Neural cell (in vitro differentiated cells): ENCODE data around the gene GTF3C2. TPM values are rescaled to one million over a fixed set of nuclear protein-coding genes. Genes with fewer than 3 reads are reported as not detected.

ENCODE experiments used
- H2AFZ ChIP-seq: fragments of 200-600, 300-800 bp; sonication (generic), shearing (Covaris generic); 2 replicates; pipeline ENCODE4 v1.6.0; 2014; ENCODE audit warnings: low read depth, mild to moderate bottlenecking, antibody characterized with exemption, low read length, moderate library complexity
- H3F3A ChIP-seq: fragments of 200-600 bp; shearing (Covaris generic); 2 replicates; pipeline ENCODE4 v1.6.1; 2016; ENCODE audit warnings: mild to moderate bottlenecking, moderate library complexity, mixed read lengths, antibody characterized with exemption, low read length; ENCODE audit not compliant: insufficient read depth, poor library complexity, severe bottlenecking
- H3K27ac ChIP-seq: fragments of 200-600, 300-800 bp; sonication (generic), shearing (Covaris generic); 2 replicates; pipeline ENCODE4 v1.5.1; 2014; ENCODE audit warnings: mild to moderate bottlenecking, low read length, moderate library complexity
- H3K27me3 ChIP-seq: fragments of 300-800, 200-600 bp; sonication (generic), shearing (Covaris generic); 2 replicates; pipeline ENCODE4 v1.6.0; 2014; ENCODE audit warnings: mild to moderate bottlenecking, low read depth, low read length, moderate library complexity; ENCODE audit not compliant: insufficient read depth
- H3K36me3 ChIP-seq: fragments of 300-800, 200-600 bp; sonication (generic), shearing (Covaris generic); 2 replicates; pipeline ENCODE4 v1.5.1; 2014; ENCODE audit warnings: mild to moderate bottlenecking, antibody characterized with exemption, low read length, moderate library complexity; ENCODE audit not compliant: insufficient read depth
- H3K4me2 ChIP-seq: fragments of 300-800, 200-600 bp; sonication (generic), shearing (Covaris generic); 2 replicates; pipeline ENCODE4 v1.6.0; 2014; ENCODE audit warnings: mild to moderate bottlenecking, low read length
- H3K4me3 ChIP-seq: fragments of 300-800, 200-600 bp; sonication (generic), shearing (Covaris generic); 2 replicates; pipeline ENCODE4 v1.5.1; 2014; ENCODE audit warnings: mild to moderate bottlenecking, low read length, moderate library complexity
- H3K79me2 ChIP-seq: fragments of 200-600 bp; shearing (Covaris generic); replicated peaks from 2 replicates; pipeline ENCODE4 v1.6.0; 2014; ENCODE audit warnings: mild to moderate bottlenecking, low read length, moderate library complexity; ENCODE audit not compliant: insufficient read depth
- H3K9ac ChIP-seq: fragments of 300-800, 200-600 bp; sonication (generic), shearing (Covaris generic); 2 replicates; pipeline ENCODE4 v1.6.1; 2016; ENCODE audit warnings: mild to moderate bottlenecking, low read length, mixed read lengths
- H3K9me2 ChIP-seq: fragments of 200-600 bp; shearing (Covaris generic); 2 replicates; pipeline ENCODE4 v1.6.1; 2016; ENCODE audit warnings: mild to moderate bottlenecking, low read length, mixed read lengths; ENCODE audit not compliant: insufficient read depth
- H3K9me3 ChIP-seq: fragments of 200-600, 300-800 bp; sonication (generic), shearing (Covaris generic); 2 replicates; pipeline ENCODE4 v1.6.1; 2016; ENCODE audit warnings: mild to moderate bottlenecking, mixed run types, low read length, moderate library complexity, mixed read lengths
- H4K20me1 ChIP-seq: fragments of 200-600 bp; shearing (Covaris generic); 2 replicates; pipeline ENCODE4 v1.6.1; 2016; ENCODE audit warnings: mild to moderate bottlenecking, mixed run types; ENCODE audit not compliant: insufficient read depth
- CTCF ChIP-seq: fragments of 450-650 bp; IDR thresholded peaks from 2 replicates; pipeline ENCODE4 v1.5.1; 2014; ENCODE audit warnings: antibody characterized with exemption, mild to moderate bottlenecking, moderate library complexity; ENCODE audit not compliant: poor library complexity, severe bottlenecking
- EP300 ChIP-seq: fragments of 450-650 bp; conservative IDR thresholded peaks from 2 replicates; pipeline ENCODE4 v1.6.1; 2014; ENCODE audit warnings: antibody characterized with exemption, mild to moderate bottlenecking, moderate library complexity; ENCODE audit not compliant: poor library complexity, severe bottlenecking
- EZH2 ChIP-seq: fragments of 200-600, 300-800 bp; shearing (Covaris generic), sonication (generic); IDR thresholded peaks from 2 replicates; pipeline ENCODE4 v1.6.1; 2014; ENCODE audit warnings: antibody characterized with exemption, low read length, borderline replicate concordance, mild to moderate bottlenecking; ENCODE audit not compliant: insufficient read depth, poor library complexity, severe bottlenecking
- MXI1 ChIP-seq: fragments of 450-650 bp; conservative IDR thresholded peaks from 2 replicates; pipeline ENCODE4 v1.6.1; 2014; ENCODE audit warnings: antibody characterized with exemption, mild to moderate bottlenecking; ENCODE audit not compliant: poor library complexity, severe bottlenecking
- POLR2AphosphoS5 ChIP-seq: IDR thresholded peaks from 2 replicates; pipeline ENCODE4 v1.6.1; 2012
- RAD21 ChIP-seq: fragments of 450-650 bp; conservative IDR thresholded peaks from 2 replicates; pipeline ENCODE4 v1.6.1; 2014; ENCODE audit warnings: antibody characterized with exemption, mild to moderate bottlenecking, moderate library complexity
- REST ChIP-seq: IDR thresholded peaks from 2 replicates; pipeline ENCODE4 v1.6.1; 2012; ENCODE audit warnings: borderline replicate concordance
- SMC3 ChIP-seq: fragments of 450-650 bp; conservative IDR thresholded peaks from 2 replicates; pipeline ENCODE4 v1.6.1; 2014; ENCODE audit warnings: antibody characterized with exemption, mild to moderate bottlenecking, moderate library complexity; ENCODE audit not compliant: poor library complexity
- TAF1 ChIP-seq: IDR thresholded peaks from 2 replicates; pipeline ENCODE4 v1.6.1; 2012; ENCODE audit warnings: low read depth
- polyA plus RNA-seq: library from polyadenylated mRNA; depleted of rRNA; stranded (reverse); fragments of >200 nt; gene quantifications from 2 replicates; pipeline ENCODE4 v1.2.3, GENCODE V29; 2014

The GTF3C2 gene
- polyA plus RNA-seq, 1 donor from 2014 or later, result 27.8 TPM

DNA sequence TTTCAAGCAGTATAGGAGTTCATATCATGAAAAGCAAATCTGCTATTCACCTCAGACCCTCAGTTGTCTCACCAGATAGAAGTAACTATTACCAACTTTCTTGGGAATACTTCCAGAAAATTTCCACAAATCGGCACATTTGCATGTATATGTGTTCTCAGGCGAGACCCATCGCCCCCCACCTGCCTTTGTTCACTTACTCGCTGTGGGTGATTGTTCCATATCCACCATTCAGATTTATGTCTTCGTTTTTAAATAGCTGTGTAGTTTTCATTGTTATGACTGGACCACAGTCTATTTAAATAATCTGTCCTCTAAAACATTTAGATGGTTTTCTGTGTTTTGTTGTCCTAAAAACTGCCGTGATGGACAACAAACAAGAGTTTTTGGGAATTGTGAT lies 71.1 kb downstream of the GTF3C2 start:
- TF ChIP-seq POLR2AphosphoS5 (no peak), TAF1 (no peak)
- H3K4me3 ChIP-seq, result no peak overlapping the region
- no peaks in the 10 kb centered on the region for H3K9me2 ChIP-seq
- no peak overlapping the region for H2AFZ ChIP-seq
- no peaks in the 10 kb centered on the region for H3K27me3 ChIP-seq
- no peak overlapping the region for H3K9ac ChIP-seq
- no peaks in the 10 kb centered on the region for H3K79me2 ChIP-seq
- H3K4me2 ChIP-seq, result no peak overlapping the region
- H3K27ac ChIP-seq, result no peak overlapping the region
- H4K20me1 ChIP-seq, result no peaks in the 10 kb centered on the region
- no peaks in the 10 kb centered on the region for H3F3A ChIP-seq
- H3K9me3 ChIP-seq, result no peaks in the 10 kb centered on the region
- H3K36me3 ChIP-seq, result no peaks in the 10 kb centered on the region

GRCh38 chr2:27284996-27285395 lies 71.6 kb downstream of the GTF3C2 start:
- H3K36me3 ChIP-seq, result no peaks in the 10 kb centered on the region
- H3K9me2 ChIP-seq, result no peaks in the 10 kb centered on the region
- no peaks in the 10 kb centered on the region for H3F3A ChIP-seq
- H3K9ac ChIP-seq, result no peak overlapping the region
- H4K20me1 ChIP-seq, result no peaks in the 10 kb centered on the region
- H2AFZ ChIP-seq, result no peak overlapping the region
- H3K27ac ChIP-seq, result no peak overlapping the region
- TF ChIP-seq SMC3, result no peak
- TF ChIP-seq EZH2, result no peak
- no peak for TF ChIP-seq CTCF
- no peak for TF ChIP-seq REST
- TF ChIP-seq TAF1, result no peak
- no peak for TF ChIP-seq EP300
- no peak for TF ChIP-seq POLR2AphosphoS5
- TF ChIP-seq MXI1, result no peak
- TF ChIP-seq RAD21, result no peak
- no peaks in the 10 kb centered on the region for H3K9me3 ChIP-seq
- H3K79me2 ChIP-seq, result no peaks in the 10 kb centered on the region
- H3K4me2 ChIP-seq, result no peak overlapping the region
- H3K27me3 ChIP-seq, result no peaks in the 10 kb centered on the region
- H3K4me3 ChIP-seq, result no peak overlapping the region

GRCh38 chr2:27282892-27283291 lies 73.7 kb downstream of the GTF3C2 start:
- Histone ChIP-seq H3K36me3 (no peaks in the 10 kb centered on the region), H3F3A (no peaks in the 10 kb centered on the region), H3K79me2 (no peaks in the 10 kb centered on the region), H3K9ac (no peak overlapping the region), H3K9me2 (no peaks in the 10 kb centered on the region), H3K4me3 (no peak overlapping the region), H3K27me3 (no peaks in the 10 kb centered on the region), H3K27ac (no peak overlapping the region), H4K20me1 (no peaks in the 10 kb centered on the region), H3K4me2 (no peak overlapping the region), H3K9me3 (no peaks in the 10 kb centered on the region), H2AFZ (no peak overlapping the region)
- TF ChIP-seq POLR2AphosphoS5 (no peak), SMC3 (no peak), EZH2 (no peak), RAD21 (no peak), EP300 (no peak), MXI1 (no peak), REST (no peak), CTCF (no peak), TAF1 (no peak)
